ENCODE data around the gene TMEM253. TPM values are rescaled to one million over a fixed set of nuclear protein-coding genes. Genes with fewer than 3 reads are reported as not detected.

TMEM253 gene
- total RNA-seq, 1 experiment from 2014 or later: 0.98 TPM

GRCh38 chr14:21121122-21121521 is 20.3 kb downstream of the TMEM253 start:
- H3K4me3 Mint-ChIP-seq (ENCODE audit: unreplicated experiment): no peak overlapping the region
- ChIA-PET CTCF (no interaction called here), POLR2A (no interaction called here)
- H3K27ac Mint-ChIP-seq (ENCODE audit: unreplicated experiment): no peak overlapping the region
- H3K27me3 Mint-ChIP-seq (ENCODE audit: insufficient read depth, unreplicated experiment): peaks cover 11% of the 10 kb centered on the region
- Histone ChIP-seq H3K27me3 (replicated peaks; ENCODE audit: control insufficient read depth, insufficient read depth, low read length) (no peaks in the 10 kb centered on the region), H3K36me3 (ENCODE audit: control insufficient read depth, insufficient read depth, low read length) (no peaks in the 10 kb centered on the region), H3K4me3 (ENCODE audit: low read depth, low read length) (no peak overlapping the region), H3K9me3 (no peaks in the 10 kb centered on the region; the same call in 1 of the 2 replicates), H3K4me1 (no peaks in the 10 kb centered on the region)
- TF ChIP-seq, protein P1, sequence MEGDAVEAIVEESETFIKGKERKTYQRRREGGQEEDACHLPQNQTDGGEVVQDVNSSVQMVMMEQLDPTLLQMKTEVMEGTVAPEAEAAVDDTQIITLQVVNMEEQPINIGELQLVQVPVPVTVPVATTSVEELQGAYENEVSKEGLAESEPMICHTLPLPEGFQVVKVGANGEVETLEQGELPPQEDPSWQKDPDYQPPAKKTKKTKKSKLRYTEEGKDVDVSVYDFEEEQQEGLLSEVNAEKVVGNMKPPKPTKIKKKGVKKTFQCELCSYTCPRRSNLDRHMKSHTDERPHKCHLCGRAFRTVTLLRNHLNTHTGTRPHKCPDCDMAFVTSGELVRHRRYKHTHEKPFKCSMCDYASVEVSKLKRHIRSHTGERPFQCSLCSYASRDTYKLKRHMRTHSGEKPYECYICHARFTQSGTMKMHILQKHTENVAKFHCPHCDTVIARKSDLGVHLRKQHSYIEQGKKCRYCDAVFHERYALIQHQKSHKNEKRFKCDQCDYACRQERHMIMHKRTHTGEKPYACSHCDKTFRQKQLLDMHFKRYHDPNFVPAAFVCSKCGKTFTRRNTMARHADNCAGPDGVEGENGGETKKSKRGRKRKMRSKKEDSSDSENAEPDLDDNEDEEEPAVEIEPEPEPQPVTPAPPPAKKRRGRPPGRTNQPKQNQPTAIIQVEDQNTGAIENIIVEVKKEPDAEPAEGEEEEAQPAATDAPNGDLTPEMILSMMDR (IDR thresholded peaks at IDR 0.05; ENCODE audit: insufficient read depth in 1 of 2, low read depth in 1 of 2, low read length in 1 of 2, severe bottlenecking in 1 of 2, unreplicated experiment in 1 of 2): no peak
- BruUV-seq (replicated peaks): no TSS peak
- H3K9me3 Mint-ChIP-seq (ENCODE audit: unreplicated experiment): no peaks in the 10 kb centered on the region
- H3K4me1 Mint-ChIP-seq (ENCODE audit: low read depth, unreplicated experiment): no peaks in the 10 kb centered on the region
- DNase-seq: no peak
- no peaks in the 10 kb centered on the region for H3K36me3 Mint-ChIP-seq (ENCODE audit: insufficient read depth, unreplicated experiment)
- intact Hi-C loops (cut with micrococcal nuclease; ENCODE audit: unreplicated experiment): no loop called here

DNA sequence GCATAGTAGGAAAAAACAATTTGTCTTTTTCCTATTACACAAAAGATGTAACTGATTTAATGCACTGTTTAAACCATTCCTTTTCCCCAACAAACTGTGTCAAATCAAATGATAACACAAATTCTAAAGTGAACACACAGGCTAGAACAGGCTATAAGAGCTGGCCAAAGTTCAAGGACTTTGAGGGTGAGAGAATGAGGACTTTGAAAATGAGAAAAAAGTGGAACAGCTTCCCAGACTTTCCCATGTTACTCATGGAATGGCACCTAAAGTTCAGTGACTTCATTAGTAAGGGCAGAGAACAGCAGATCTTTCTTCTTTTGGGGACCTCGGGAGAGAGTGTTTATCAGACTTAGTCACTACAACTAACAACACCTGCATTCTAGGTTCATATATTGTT is 22.6 kb downstream of the TMEM253 start:
- no peak overlapping the region for H3K4me3 Mint-ChIP-seq (ENCODE audit: unreplicated experiment)
- H3K9me3 Mint-ChIP-seq (ENCODE audit: unreplicated experiment): no peaks in the 10 kb centered on the region
- POLR2A ChIA-PET: no interaction called here
- Histone ChIP-seq H3K27me3 (replicated peaks; ENCODE audit: control insufficient read depth, insufficient read depth, low read length) (no peaks in the 10 kb centered on the region), H3K36me3 (ENCODE audit: control insufficient read depth, insufficient read depth, low read length) (no peaks in the 10 kb centered on the region), H3K4me1 (0 out of 2 replicates have a peak, but pooled peaks cover 1% of the 10 kb centered on the region), H3K4me3 (ENCODE audit: low read depth, low read length) (no peak overlapping the region), H3K9me3 (no peaks in the 10 kb centered on the region; the same call in none of the 2 replicates)
- peaks cover 4% of the 10 kb centered on the region for H3K4me1 Mint-ChIP-seq (ENCODE audit: low read depth, unreplicated experiment)
- BruUV-seq (replicated peaks): no TSS peak
- H3K27ac Mint-ChIP-seq (ENCODE audit: unreplicated experiment): no peak overlapping the region
- TF ChIP-seq, protein P1 (IDR thresholded peaks at IDR 0.05; ENCODE audit: insufficient read depth in 1 of 2, low read depth in 1 of 2, low read length in 1 of 2, severe bottlenecking in 1 of 2, unreplicated experiment in 1 of 2): no peak
- CTCF ChIA-PET: no interaction called here
- H3K36me3 Mint-ChIP-seq (ENCODE audit: insufficient read depth, unreplicated experiment): no peaks in the 10 kb centered on the region
- no peak for DNase-seq
- intact Hi-C loops (cut with micrococcal nuclease; ENCODE audit: unreplicated experiment): no loop called here
- H3K27me3 Mint-ChIP-seq (ENCODE audit: insufficient read depth, unreplicated experiment): peaks cover 9% of the 10 kb centered on the region

- H3K4me1 ChIP-seq: 0 out of 2 replicates have a peak, but pooled peaks cover under 1% of the 10 kb centered on the region
- Mint-ChIP-seq H3K27me3 (ENCODE audit: insufficient read depth, unreplicated experiment) (no peaks in the 10 kb centered on the region), H3K36me3 (ENCODE audit: insufficient read depth, unreplicated experiment) (no peaks in the 10 kb centered on the region), H3K4me3 (ENCODE audit: unreplicated experiment) (no peak overlapping the region), H3K4me1 (ENCODE audit: low read depth, unreplicated experiment) (peaks cover 13% of the 10 kb centered on the region), H3K27ac (ENCODE audit: unreplicated experiment) (no peak overlapping the region), H3K9me3 (ENCODE audit: unreplicated experiment) (peaks cover 16% of the 10 kb centered on the region)
- H3K4me3 ChIP-seq (ENCODE audit: low read depth, low read length): no peak overlapping the region
- ChIA-PET CTCF (no interaction called here), POLR2A (no interaction called here)
- H3K27me3 ChIP-seq (replicated peaks; ENCODE audit: control insufficient read depth, insufficient read depth, low read length): no peaks in the 10 kb centered on the region
- intact Hi-C loops (cut with micrococcal nuclease; ENCODE audit: unreplicated experiment): no loop called here
- no TSS peak for BruUV-seq (replicated peaks)
- no peak for DNase-seq
- TF ChIP-seq, protein P1 (IDR thresholded peaks at IDR 0.05; ENCODE audit: insufficient read depth in 1 of 2, low read depth in 1 of 2, low read length in 1 of 2, severe bottlenecking in 1 of 2, unreplicated experiment in 1 of 2): no peak
- no peaks in the 10 kb centered on the region for H3K36me3 ChIP-seq (ENCODE audit: control insufficient read depth, insufficient read depth, low read length)
- H3K9me3 ChIP-seq: no peaks in the 10 kb centered on the region
Observed at GRCh38 chr14:21133901-21134300, 33.0 kb downstream of the TMEM253 start.
